ENCODE results near the gene HAUS3. TPM values are rescaled to one million over a fixed set of nuclear protein-coding genes. Genes with fewer than 3 reads are reported as not detected.
A peak's percentile ranks its signal among the peaks of the same experiment; 100 is the strongest.

HAUS3 gene
- polyA plus RNA-seq, 3 donors = 4.4 to 5.5 (median 5.0) TPM

DNA sequence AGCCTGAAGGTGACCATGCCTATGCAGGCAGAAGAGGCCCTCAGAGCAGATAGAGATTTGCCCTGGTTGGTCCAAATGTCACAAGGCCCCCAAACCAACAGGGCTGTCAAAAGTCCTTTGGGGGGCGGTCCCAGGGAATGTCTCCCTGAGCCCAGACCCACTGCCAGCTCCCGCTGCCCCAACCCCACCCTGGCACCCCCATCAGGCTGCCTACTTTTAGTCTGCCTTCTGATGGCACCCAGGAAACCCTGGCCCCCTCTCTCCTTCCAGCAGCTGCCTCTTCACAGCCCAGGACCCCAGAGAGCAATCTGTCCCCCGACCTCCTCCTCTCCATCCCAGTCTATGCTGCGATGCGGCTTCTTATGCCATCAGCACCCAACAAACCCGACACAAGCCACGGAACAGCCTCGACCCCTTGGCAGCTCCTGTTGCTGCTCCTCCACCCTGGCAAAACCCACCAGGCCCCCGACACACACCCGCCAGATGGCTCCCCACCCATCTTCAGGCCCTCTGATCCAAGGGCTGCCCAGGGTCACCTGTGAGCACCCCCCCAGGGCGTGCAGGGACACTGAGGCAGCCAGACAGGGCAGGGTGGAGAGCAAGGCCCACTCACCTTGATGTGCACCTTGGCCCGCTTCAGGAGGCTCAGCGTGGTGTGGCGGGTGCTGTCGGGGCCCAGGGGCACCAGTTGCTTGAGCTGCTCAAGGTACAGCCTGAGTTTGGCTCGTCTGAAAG lies 10.0 kb upstream of the HAUS3 start:
- TF ChIP-seq, protein P1, sequence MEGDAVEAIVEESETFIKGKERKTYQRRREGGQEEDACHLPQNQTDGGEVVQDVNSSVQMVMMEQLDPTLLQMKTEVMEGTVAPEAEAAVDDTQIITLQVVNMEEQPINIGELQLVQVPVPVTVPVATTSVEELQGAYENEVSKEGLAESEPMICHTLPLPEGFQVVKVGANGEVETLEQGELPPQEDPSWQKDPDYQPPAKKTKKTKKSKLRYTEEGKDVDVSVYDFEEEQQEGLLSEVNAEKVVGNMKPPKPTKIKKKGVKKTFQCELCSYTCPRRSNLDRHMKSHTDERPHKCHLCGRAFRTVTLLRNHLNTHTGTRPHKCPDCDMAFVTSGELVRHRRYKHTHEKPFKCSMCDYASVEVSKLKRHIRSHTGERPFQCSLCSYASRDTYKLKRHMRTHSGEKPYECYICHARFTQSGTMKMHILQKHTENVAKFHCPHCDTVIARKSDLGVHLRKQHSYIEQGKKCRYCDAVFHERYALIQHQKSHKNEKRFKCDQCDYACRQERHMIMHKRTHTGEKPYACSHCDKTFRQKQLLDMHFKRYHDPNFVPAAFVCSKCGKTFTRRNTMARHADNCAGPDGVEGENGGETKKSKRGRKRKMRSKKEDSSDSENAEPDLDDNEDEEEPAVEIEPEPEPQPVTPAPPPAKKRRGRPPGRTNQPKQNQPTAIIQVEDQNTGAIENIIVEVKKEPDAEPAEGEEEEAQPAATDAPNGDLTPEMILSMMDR (IDR thresholded peaks at IDR 0.05) = no peak
- Histone ChIP-seq H3K27ac (ENCODE audit: low read depth in 1 of 2, low read length in 2 of 2) (no peak overlapping the region), H3K9ac (ENCODE audit: insufficient read depth, low read length, poor library complexity, severe bottlenecking) (no peak overlapping the region), H3K36me3 (replicated peaks in 1 of 2; ENCODE audit: control insufficient read depth in 1 of 2, insufficient read depth in 2 of 2, low read length in 2 of 2) (peaks cover 70 to 87% of the 10 kb centered on the region in 2 donors), H3K27me3 (ENCODE audit: control insufficient read depth in 2 of 2, insufficient read depth in 2 of 2, low read length in 2 of 2) (no peaks in the 10 kb centered on the region), H2AFZ (ENCODE audit: insufficient read depth, low read depth, low read length, poor library complexity, severe bottlenecking) (no peak overlapping the region), H3K9me3 (replicated peaks in 1 of 2; ENCODE audit: control insufficient read depth in 1 of 2, insufficient read depth in 1 of 2, low read length in 2 of 2) (no peaks in the 10 kb centered on the region), H3K4me1 (ENCODE audit: control insufficient read depth in 1 of 2, insufficient read depth in 2 of 2, low read length in 2 of 2) (no peaks in the 10 kb centered on the region), H3K79me2 (ENCODE audit: insufficient read depth, low read length) (no peaks in the 10 kb centered on the region), H4K20me1 (ENCODE audit: insufficient read depth, low read length) (peaks cover 65% of the 10 kb centered on the region), H3K4me2 (replicated peaks; ENCODE audit: extremely low read depth, low read length, poor library complexity, severe bottlenecking) (no peak overlapping the region), H3K4me3 (replicated peaks in 1 of 3; ENCODE audit: low read depth in 2 of 3, low read length in 3 of 3) (no peak overlapping the region)
- peaks cover 0 to under 1% (median 0%) of the 10 kb centered on the region in 3 donors for H3K27me3 Mint-ChIP-seq (ENCODE audit: low read depth in 3 of 3)
- no peak overlapping the region for H3K4me3 Mint-ChIP-seq
- DNase-seq = no peak
- peaks cover 48 to 73% of the 10 kb centered on the region in 2 donors for H3K36me3 Mint-ChIP-seq
- intact Hi-C loops (cut with micrococcal nuclease) = no loop called here
- no peaks in the 10 kb centered on the region for H3K9me3 Mint-ChIP-seq
- H3K4me1 Mint-ChIP-seq = peaks cover 2% of the 10 kb centered on the region
- peak overlapping the region in 3 of 7 donors; percentile 6 to 26 (median 20) for H3K27ac Mint-ChIP-seq
- WGBS (ENCODE audit: insufficient coverage) = 95% methylated on average over 13 of the region's 16 CpGs

DNA sequence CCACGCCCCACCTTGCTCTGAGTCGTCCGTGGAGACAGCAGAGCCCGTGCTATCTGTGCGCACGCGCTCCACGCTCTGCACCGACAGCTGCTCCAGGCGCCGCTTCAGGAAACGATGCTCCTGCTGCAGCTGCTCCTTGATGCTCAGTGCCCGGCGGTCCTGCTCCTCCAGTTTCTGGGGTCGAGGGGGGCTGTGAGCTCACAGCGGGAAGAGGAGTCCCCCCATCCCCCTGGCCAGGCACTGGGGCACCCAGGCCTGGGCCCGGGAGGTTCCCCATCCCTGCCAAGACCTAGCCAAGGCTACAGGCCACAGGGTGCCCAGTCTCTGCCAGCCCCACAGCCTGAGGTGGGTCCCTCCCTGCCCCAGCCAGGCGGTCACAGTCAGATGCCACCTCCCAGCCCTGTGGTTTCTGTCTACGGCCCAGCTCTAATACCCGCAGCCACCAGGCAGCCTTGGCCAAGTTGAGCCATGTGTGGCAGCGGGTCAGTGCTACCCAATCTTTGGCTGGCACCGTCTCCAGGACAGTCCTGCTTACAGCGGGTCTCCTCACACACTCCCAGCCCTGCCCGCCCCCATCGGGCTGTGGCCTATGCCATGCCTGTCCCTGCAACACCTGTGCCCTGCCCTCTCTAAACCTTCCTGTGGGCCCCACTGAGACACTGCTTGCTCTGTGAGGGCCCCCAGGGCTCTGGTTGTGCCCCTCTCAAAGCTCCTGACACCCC lies 9.3 kb upstream of the HAUS3 start:
- no peaks in the 10 kb centered on the region for H3K9me3 Mint-ChIP-seq
- Histone ChIP-seq H3K9me3 (replicated peaks in 1 of 2; ENCODE audit: control insufficient read depth in 1 of 2, insufficient read depth in 1 of 2, low read length in 2 of 2) (no peaks in the 10 kb centered on the region), H3K27ac (ENCODE audit: low read depth in 1 of 2, low read length in 2 of 2) (no peak overlapping the region), H3K4me3 (replicated peaks in 1 of 3; ENCODE audit: low read depth in 2 of 3, low read length in 3 of 3) (no peak overlapping the region), H3K4me2 (replicated peaks; ENCODE audit: extremely low read depth, low read length, poor library complexity, severe bottlenecking) (no peak overlapping the region), H3K9ac (ENCODE audit: insufficient read depth, low read length, poor library complexity, severe bottlenecking) (no peak overlapping the region), H2AFZ (ENCODE audit: insufficient read depth, low read depth, low read length, poor library complexity, severe bottlenecking) (no peak overlapping the region), H3K79me2 (ENCODE audit: insufficient read depth, low read length) (no peaks in the 10 kb centered on the region), H3K4me1 (ENCODE audit: control insufficient read depth in 1 of 2, insufficient read depth in 2 of 2, low read length in 2 of 2) (no peaks in the 10 kb centered on the region), H4K20me1 (ENCODE audit: insufficient read depth, low read length) (peaks cover 57% of the 10 kb centered on the region), H3K36me3 (replicated peaks in 1 of 2; ENCODE audit: control insufficient read depth in 1 of 2, insufficient read depth in 2 of 2, low read length in 2 of 2) (peaks cover 66 to 79% of the 10 kb centered on the region in 2 donors), H3K27me3 (ENCODE audit: control insufficient read depth in 2 of 2, insufficient read depth in 2 of 2, low read length in 2 of 2) (no peaks in the 10 kb centered on the region)
- TF ChIP-seq, protein P1 (IDR thresholded peaks at IDR 0.05) = no peak
- H3K27ac Mint-ChIP-seq = peak overlapping the region in 2 of 7 donors; percentile 6 to 20
- H3K36me3 Mint-ChIP-seq = peaks cover 46 to 70% of the 10 kb centered on the region in 2 donors
- no peak for DNase-seq
- H3K4me3 Mint-ChIP-seq = no peak overlapping the region
- no peaks in the 10 kb centered on the region for H3K27me3 Mint-ChIP-seq (ENCODE audit: low read depth in 3 of 3)
- H3K4me1 Mint-ChIP-seq = no peaks in the 10 kb centered on the region
- 94% methylated on average over 25 of the region's 25 CpGs for WGBS (ENCODE audit: insufficient coverage)
- intact Hi-C loops (cut with micrococcal nuclease) = no loop called here
